Ishikawa (cell line): Measurements from ENCODE around the gene EBPL.

Experiments used
- CEBPB ChIP-seq: IDR thresholded peaks from 2 replicates; pipeline ENCODE4 v1.6.1; 2012
- CREB1 ChIP-seq: IDR thresholded peaks from 2 replicates; pipeline ENCODE4 v1.6.1; 2012; ENCODE audit warnings: low read depth
- EGR1 ChIP-seq: IDR thresholded peaks from 2 replicates; pipeline ENCODE4 v1.6.1; 2012
- FOXM1 ChIP-seq: IDR thresholded peaks from 2 replicates; pipeline ENCODE4 v1.6.1; 2012; ENCODE audit warnings: low read depth, borderline replicate concordance
- MAX ChIP-seq: IDR thresholded peaks from 2 replicates; pipeline ENCODE4 v1.6.1; 2012
- NFIC ChIP-seq: IDR thresholded peaks from 2 replicates; pipeline ENCODE4 v1.6.1; 2012
- RAD21 ChIP-seq: IDR thresholded peaks from 2 replicates; pipeline ENCODE4 v1.6.1; 2012; ENCODE audit warnings: low read depth
- REST ChIP-seq: IDR thresholded peaks from 2 replicates; pipeline ENCODE4 v1.6.1; 2012; ENCODE audit warnings: low read depth, mild to moderate bottlenecking
- TEAD4 ChIP-seq: IDR thresholded peaks from 2 replicates; pipeline ENCODE4 v1.6.1; 2012
- USF1 ChIP-seq: IDR thresholded peaks from 2 replicates; pipeline ENCODE4 v1.6.1; 2012
- YY1 ChIP-seq: IDR thresholded peaks from 2 replicates; pipeline ENCODE4 v1.6.1; 2012; ENCODE audit warnings: low read depth

GRCh38 chr13:49711218-49711863, 20.1 kb upstream of the EBPL start:
- TF ChIP-seq REST (no peak), TEAD4 (no peak), YY1 (no peak), CREB1 (no peak), USF1 (no peak), FOXM1 (no peak), RAD21 (no peak), EGR1 (no peak), MAX (no peak), CEBPB (no peak), NFIC (no peak)
